8988T (cell line): Measurements from ENCODE around the gene PEAK3.

Experiments used
- DNase-seq: peaks from one replicate; pipeline ENCODE4 v3.0.0; 2011

The PEAK3 gene

DNA sequence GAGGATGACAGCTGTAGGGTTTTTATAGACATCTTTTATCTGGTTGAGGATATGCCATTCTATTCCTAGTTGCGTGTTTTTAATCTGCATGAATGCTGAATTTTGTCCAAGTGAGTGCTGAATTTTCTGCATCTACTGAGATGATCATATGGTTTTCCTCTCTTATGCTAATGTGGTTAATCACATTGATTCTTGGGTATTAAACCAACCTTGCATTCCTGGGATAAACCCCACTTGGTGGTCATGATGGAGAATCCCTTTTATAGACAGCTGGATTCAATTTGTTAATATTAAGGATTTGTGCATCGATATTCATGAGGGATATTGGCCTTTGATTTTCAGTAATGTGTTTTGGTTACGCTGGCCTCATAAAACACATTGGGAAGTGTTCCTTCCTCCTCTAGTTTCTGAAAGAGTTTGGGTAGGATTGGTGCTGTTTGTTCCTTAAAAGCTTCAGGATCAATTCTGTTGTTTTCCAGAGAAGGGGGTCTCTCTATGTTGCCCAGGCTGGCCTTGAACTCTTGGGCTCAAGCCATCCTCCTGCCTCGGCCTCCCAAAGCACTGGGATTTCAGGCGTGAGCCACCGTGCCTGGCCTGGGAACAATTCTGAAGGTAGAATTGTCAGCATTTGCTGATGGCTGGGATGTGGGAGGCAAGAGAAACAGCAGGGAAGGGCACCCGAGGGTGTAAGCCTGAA is 33.3 kb upstream of the PEAK3 start:
- no peak for DNase-seq

DNA sequence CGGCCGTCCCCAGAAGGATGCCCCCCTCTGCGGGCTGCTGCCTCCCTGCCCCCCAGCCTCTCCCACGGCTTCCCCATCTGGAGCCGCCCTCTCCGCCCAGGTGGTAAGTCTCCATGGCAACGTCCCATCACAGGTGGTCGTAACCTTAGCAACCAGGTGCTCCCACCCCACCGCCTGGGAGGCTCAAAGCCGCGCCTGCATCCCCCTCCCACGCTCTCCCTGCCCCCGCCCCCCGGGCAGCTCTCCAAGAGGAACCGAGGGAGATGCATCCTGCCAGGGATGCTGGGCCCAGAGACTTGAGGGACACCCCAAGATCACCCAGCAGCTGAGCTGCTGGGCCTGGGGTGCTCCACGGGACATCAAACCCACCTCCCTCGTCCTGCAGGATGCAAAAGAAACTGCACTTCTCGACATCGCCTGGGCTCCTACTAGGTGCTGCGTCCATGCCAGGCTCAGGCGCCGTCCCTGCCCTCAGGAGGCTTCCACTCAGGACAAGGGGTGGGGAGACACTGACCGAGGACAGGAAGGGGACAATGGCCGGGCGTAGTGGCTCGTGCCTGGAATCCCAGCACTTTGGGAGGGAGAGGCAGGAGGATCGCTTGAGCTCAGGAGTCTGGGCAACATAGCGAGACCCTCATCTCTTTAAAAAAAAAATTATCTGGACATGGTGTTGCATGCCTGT is 31.0 kb upstream of the PEAK3 start:
- DNase-seq: no peak

DNA sequence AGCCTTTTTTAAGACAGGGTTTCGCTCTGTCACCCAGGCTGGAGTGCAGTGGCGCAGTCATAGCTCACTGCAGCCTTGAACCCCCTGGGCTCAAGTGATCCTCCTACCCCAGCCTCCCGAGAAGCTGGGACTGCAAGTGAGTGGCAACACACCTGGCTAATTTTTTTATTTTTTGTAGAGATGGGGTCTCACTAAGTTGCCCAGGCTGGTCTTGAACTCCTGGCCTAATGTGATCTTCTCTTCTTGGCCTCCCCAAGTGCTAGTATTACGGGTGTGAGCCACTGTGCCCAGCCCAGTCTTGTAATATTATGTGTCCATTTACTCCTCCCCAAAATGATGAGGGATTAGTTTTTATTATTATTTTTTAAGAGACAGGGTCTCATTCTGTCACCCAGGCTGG is 29.1 kb upstream of the PEAK3 start:
- no peak for DNase-seq

DNA sequence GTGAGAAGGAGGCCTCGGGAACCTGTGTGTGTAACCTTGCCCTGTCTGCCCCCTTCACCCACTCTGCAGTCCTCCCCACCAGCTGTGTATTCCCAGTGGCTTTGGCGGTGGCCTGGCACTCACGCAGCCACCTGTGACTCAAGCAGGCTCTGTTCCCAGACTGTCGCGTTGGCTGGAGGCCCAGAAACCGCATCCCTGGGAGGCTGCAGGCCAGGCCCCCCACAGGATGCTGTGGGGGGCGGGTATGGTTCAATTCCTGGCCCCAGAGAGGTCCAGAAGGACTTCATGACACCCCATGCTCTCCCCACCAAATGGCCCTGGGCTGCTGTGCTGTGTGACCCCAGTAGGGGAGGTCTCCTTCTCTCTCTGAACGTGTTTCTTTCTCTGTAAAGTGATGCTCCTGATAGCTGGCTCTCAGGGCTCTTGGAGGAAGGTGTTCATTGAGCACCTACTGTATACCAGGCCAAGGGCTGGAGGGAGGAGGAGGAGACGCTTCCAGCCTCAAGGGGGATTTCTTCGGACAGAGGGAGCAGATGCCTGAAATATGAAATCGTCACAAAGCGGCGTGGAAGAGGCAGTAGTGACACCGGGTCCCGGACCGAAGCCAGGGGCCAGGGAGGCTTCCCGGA is 27.9 kb upstream of the PEAK3 start:
- DNase-seq: no peak

DNA sequence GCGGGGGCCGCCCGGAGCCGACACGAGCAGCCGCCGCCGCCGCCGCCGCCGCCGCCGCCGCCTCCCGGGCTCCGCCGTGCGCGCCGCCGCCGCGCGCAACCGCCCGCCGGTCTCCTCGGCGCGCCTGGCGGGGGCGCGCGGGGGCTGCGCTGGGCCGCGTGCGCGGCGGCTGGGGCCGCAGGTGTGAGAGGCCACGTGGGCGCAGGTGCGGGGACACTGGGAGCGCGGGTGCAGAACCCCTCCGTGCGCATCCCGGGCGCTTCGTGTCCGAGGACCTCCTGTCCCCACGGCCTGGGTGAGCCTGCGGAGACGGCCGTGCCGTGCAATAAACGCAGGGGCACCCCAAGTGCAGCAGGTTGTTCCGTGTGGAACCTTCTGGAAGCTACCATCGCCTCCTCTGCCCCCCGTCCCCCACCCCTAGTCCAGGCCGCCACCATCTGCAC is 26.2 kb upstream of the PEAK3 start, which contains the start of gene LINGO3:
TSS of gene LINGO3 (minus strand) at position 41 of the 443 bp plus-strand sequence. CDS start 16,378 bp downstream, outside the sequence.
- DNase-seq: no peak

DNA sequence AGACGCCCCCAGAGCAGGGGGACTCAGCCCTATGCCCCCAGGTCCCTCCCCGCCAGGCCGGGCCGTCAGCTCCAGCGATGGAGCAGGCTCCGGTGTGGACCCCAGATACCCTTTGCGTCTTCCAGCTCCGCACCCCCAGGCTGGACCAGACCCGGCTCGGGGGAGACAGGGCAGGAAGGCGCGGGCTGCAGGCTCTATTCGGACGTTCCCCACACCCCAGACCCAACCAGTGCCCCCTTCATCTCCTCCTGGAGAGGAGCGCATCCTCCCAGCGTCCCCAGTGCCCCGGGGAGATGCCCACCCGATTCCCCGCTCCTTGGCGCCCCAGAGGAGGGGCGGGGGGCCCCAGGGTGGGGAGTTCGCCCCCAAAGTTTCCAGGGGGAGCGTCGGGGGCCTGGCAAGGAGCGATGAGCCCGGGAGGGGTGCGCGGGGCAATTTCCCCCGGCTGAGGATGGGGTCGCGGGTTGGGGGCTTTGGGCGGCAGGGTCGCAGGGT is 25.6 kb upstream of the PEAK3 start:
- no peak for DNase-seq

DNA sequence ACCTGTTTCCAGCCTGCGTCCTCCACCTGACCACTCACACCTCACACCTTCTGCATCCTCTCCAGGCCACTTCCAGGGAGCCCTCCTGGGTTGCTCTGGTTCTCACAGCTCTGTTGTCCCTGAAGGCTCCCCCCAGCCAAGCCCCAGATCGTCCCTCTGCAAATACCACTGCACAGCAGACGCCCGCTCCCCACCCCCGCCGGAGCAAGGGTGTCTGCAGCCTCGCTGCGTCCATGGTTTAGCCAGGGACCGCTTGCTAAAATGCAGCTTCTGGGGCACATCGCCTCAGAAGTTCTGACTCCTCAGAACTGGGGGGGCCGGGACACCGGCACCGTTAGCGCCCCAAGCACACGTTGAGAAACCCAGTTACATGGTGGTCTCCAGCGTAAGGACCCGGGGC is 25.0 kb upstream of the PEAK3 start:
- DNase-seq: no peak

DNA sequence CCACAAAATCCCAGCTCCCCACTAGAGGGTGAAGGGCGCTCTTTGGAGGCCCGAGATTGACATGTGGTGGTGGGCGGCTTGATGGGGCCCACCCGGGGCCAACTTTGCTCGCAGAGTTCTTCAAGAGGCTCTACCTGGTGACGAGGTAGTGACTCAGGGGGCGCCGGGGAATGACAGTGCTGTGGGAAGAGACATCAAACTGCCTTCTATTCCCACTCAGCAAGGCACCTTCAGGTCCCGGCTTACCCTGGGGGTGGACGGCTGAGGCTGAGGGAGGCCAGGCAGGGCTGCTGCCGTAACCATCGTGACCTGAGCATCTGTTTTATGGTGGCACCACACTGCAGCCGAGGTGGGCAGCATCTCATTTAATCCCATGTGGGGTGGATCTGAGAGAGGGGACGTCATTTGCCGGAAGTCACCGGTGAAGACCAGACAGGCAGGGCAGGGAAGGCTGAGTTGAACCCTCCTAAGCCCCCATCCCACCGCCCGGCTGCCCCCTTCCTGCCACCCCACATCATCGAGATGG is 24.4 kb upstream of the PEAK3 start:
- no peak for DNase-seq

DNA sequence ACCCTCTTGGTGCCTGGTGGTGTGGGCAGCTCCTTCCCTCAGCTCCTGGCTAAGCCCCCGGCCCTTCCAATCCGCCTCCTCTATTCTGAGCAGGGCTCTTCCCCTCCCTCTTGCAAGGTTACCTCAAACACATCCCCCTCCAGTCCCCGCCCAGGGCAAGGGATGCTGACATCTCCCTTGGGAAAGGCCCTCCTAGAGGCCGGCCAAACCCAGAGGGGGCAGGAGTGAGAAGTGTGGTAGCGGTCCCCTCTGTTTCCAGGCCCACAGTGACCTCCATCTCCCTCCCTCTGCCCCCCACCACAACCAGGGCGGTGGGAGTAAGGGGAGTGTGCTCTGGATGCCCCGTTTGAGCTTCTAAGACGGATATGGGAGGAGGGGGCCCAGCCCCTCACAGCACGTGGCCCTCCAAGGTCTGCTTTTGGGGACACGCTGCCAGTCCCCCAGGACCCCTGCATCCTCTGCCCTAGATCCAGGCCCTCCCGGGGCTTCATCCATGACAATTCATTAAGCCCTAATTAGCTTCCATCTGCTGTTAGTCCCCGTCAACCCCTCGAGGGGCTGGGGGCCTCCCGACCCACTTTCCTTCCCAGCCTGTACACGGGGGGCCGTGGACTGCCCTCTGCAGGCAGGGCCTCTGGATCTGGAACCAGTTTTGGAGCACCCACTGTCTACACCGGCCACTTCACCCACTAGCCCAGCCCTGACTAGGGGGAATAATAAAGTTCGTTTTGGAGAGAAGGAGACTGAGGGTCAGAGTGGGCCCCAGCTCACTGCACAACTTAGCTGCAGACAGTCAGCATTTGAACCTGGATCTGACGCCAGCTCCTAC is 23.7 kb upstream of the PEAK3 start:
- DNase-seq: no peak

DNA sequence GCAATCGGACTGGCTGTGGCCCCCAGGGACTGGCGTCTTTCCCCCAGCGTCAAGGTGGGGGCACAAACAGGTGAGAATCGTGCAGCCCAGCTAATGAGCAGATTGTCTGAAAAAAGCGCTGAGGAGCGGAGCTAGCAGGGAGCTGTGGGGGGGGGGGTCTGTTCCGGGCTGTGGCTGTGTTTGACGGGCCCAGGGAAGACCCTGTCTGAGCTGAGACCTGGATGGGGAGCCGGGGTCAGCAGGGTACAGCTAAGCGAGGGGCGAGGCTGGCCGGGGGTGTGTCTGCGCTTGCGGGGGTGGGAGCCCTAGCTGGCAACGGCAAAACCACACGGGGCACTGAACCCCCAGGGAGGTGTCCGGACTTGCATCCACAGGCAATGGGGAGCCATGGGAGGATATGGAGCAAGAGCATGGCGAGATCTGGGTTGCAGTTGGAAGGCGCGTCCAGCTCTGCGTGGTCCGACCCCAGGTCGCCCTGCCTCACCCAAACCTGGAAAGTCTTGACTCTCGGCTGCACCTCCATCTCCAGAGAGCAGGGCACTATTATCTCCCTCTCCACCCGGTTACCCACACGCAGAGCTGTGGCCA is 21.3 kb upstream of the PEAK3 start:
- no peak for DNase-seq

DNA sequence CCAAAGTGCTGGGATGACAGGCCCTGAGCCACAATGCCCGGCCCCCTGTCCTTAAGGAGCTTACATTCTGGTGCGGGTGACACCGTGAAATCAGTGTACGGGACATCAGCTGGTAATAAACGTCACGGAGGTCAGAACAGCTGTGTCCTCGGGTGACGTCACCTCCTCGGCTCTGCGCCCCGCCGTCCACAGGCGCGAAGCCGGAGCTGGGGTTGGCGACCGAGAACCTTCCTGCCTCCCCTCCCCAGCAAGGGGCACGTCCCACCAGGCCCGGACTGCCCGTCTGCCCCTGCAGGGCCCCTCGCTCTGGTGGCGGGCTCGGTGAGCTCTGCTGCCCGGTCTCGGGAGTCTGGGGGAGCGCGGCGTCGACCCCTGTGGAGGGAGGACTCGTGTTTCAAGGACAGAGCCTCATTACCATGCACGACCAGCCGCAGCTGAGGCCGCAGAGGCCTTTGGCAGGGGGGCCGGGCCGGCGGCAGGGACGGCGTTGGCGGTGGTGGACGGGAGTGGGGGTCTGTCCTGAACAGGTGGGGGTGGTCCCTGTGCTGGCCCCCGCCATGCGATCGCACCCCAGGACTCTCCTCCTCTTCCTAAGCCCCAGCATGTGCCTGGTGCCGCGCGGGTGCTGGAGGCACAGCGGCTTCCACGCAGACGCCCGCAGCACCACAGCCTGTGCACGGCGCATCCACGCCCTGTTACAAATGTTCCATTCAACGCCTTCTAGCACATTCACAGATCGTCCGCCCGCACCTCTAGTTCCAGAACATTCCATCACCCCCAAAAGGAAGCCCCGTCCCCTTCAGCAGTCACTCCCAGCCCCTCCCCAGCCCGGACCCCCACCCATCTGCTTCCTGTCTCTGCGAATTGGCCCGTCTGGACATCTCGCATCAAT is 20.6 kb upstream of the PEAK3 start:
- DNase-seq: no peak

DNA sequence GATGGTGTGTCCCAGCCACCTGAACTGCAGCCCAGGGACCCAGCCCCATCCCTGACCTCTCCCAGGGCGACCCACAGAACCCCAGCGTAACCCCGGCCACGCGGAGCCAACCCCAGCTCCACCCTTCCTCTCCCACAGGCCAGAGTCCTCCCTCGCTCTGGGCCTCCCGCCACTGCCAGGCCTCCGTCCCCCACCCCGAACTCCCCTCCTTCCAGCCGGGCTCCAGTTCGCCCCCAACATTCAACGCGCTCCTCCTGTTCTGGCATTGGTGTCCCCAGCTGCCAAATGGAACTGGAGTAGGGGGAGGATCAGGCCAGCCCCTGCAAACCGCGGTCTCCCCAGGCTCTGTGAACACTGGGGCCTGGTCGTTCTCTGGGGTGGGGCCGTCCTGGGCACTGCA is 18.6 kb upstream of the PEAK3 start:
- DNase-seq: no peak

DNA sequence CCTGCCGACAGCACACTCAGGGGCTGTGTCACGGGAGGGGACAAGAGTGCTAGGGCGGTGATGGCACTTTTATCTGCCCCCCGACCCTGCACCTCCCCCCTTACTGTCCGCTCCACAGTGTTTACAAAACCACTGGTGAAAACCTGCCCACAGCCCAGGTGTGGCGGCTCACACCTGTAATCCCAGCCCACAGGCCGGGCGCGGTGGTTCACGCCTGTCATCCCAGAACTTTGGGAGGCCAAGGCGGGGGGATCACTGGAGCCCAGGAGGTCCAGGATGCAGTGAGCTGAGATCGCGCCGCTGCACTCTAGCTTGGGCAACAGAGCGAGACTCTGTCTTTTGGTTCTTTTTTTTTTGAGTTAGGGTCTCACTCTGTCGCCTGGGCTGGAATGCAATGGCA is 14.2 kb upstream of the PEAK3 start:
- no peak for DNase-seq

DNA sequence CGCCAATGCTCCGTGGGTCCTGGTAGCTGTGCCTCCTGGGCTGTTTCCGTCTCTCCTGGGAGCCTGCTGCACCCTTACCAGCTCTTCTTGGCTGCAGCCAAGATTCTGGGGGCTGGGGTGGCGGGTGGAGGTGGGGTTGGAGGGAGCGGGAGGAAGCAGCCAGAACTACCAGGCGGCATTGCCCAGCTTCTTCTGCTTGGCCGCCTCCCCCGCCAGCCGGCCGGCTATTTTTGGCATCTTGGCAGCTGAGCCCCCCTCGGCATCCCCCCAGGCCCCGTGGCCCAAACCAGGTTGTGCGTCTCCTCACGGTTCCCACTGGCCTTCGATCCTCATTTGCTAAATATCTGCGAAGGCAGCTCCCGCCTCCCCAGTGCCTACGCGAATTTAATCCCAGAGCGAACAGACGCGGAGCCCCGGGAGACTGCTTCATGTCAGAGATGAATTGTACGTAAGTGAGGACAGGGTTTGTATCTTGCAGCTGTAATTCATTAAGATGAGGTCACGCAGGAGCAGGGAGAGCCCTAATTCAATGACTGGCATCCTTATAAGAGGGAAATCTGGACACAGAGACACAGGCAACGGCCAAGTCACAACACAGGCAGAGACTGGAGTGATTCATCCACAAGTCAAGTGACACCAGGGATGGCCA is 12.8 kb upstream of the PEAK3 start:
- no peak for DNase-seq

DNA sequence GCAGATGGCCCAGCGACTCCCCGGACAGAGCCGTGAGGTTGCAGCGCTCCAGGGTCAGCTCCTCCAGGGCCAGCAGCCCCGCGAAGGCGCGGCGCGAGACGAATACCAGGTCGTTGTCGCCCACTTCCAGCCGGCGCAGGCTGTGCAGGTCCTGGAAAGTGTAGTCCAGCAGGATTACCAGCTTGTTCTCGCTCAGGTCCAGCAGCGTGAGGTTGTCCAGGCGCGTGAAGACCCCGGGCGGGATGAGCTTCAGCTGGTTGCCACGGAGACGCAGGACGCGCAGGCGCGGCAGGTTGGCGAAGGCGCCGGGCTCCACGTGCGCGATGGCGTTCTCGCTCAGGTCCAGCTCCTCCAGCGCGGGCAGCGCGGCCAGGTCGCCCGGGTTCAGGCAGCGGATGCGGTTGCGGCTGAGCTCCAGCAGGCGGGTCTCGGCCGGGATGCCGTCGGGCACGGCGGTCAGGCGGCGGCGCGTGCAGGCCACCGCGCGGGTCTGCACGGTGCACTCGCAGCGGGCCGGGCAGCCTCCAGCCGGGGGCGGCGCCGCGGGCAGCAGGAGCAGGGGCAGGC is 9.3 kb upstream of the PEAK3 start:
- no peak for DNase-seq

DNA sequence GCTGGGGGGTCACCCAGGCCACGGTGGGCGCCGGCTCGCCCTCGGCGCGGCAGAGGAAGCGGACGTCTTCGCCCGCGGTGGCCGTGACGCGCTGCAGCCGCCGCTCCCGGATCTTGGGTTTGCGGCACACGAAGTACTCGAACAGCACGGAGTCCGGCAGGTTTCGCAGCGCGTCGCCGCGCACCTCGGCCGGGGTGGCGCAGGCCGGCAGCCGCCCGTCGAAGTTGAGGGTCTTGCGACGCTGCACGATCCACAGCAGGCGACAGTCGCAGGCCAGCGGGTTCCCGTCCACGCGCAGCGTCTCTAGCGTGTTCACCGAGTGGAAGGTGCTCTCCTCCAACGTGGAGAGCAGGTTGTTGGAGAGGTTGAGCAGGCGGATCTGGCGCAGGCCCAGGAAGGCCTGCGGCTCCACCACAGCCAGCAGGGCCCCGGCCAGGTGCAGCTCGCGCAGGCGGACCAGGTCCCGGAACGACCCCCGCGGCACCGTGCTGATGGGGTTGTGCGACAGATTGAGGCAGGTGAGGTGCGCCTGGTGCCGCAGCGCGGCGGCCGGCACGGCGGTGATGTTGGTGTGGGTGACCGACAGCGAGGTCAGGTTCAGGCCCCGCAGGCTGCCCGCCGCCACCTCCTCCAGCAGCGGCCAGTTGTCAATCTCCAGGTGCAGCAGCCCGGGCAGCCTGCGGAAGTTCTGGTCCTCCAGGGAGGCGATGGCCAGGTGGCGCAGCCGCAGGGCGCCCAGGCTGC is 8.6 kb upstream of the PEAK3 start:
- DNase-seq: no peak

DNA sequence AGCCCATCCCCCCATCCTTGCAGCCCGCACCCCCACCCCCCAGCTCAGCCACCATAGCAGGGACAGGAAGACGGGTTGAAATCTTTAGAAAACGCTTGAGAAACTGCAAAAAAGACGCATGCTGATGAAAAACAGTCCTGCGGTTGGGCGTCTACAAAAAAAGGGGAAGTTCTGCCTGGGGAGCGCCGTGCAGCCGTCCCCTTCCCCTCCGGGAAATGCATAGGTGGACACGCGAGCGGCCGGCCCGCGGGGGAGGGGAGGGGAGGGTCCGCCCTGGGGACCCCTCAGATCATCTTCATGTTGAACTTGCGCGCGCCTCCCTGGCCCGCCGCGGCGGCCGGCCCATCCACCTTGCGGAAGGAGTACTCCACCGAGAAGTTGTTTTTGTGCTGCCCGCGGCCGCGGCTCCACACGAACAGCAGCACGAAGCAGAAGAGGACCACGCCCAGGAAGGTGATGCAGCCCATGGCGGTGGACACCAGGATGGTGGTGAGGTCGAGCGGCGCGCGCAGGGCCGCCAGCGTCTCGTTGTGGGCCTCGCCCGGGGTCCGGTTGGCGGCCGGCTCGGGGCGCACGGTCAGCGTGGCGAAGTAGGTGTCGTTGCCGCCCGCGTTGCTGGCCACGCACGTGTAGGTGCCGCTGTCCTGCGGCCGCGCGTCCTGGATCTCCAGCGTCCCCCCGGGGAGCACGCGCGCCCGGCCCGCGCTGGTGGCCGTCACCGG is 7.9 kb upstream of the PEAK3 start:
- DNase-seq: no peak

DNA sequence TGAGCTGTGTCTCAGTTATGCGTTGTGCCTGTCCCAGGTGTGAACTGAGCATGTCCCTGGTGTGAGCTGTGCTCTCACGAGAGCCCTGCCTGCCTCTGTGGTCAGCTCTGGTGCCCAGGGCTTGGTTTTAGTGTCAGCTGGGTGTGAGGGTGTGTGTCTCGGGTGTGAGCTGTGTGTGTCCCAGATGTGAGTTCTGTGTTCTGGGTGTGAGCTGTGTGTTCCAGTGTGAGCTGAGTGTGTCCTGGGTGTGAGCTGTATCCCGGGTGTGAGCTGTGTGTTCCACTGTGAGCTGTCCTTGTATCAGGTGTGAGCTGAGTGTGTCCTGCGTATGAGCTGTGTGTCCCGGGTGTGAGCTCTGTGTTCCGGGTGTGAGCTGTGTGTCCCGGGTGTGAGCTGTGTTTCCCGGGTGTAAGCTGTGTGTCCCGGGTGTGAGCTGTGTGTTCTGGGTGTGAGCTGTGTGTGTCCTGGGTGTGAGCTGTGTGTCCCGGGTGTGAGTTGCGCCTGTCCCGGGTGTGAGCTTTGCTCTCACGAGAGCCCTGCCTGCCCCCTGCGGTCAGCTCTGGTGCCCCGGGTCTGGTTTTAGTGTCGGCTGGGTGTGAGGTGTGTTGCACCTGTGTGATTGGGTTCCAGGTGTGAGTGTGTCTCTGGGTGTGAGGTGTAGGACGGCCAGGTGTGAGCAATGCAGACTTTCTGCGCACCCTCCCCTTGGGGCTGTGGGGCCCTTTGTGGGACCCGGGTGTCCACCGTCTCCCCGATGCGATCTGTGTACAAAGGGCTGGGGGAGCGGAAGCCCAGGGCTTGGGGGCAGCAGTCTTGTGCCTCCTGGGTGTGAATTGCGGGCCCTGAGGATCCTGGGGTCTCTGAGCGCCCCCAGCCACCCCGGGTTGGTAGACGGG is 7.1 kb upstream of the PEAK3 start:
- no peak for DNase-seq
